Measurements from ENCODE around the gene LAMTOR2.

GRCh38 chr1:156021954-156022353 lies 32.6 kb upstream of the LAMTOR2 start:
- TF ChIP-seq POLR2A (IDR thresholded peaks at IDR 0.05) (no peak), POLR2AphosphoS5 (IDR thresholded peaks at IDR 0.05; ENCODE audit: insufficient read depth in 1 of 2, low read depth in 1 of 2) (no peak)
